Measurements from ENCODE around the gene NELL1.

The NELL1 gene

DNA sequence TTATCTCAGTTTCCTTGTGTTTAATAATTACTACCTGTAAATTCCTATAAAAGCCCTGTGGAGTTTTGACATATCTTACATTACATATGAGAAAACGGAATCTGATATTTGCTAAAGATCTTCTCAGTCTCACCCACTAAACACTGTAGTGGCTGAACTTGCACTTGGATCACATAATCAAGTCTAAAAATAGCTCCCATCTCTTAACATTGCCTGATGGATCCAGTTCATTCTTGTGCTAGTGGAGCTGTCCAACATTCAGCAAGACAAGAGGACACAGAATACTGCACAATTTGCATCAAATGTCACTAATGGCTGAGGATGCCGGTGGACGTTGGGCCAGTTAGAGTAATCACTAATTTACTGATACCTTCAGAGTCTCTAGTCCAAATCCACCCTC, 953.6 kb downstream of the NELL1 start:
- no peak overlapping the region for H3K4me2 ChIP-seq (ENCODE audit: low read length)
- no peaks in the 10 kb centered on the region for H4K20me1 ChIP-seq (ENCODE audit: control insufficient read depth, insufficient read depth, low read depth, low read length)
- H3F3A ChIP-seq (ENCODE audit: control insufficient read depth, insufficient read depth), result no peaks in the 10 kb centered on the region
- no peak overlapping the region for H3K4me3 ChIP-seq (ENCODE audit: low read length)
- H3K79me2 ChIP-seq (ENCODE audit: control insufficient read depth, low read length), result no peaks in the 10 kb centered on the region
- no peak overlapping the region for H3K27ac ChIP-seq (ENCODE audit: low read depth, low read length)
- no peaks in the 10 kb centered on the region for H3K9me3 ChIP-seq (ENCODE audit: control insufficient read depth, insufficient read depth, low read length)
- no peaks in the 10 kb centered on the region for H3K4me1 ChIP-seq (ENCODE audit: control insufficient read depth, low read length)
- H3K36me3 ChIP-seq (ENCODE audit: control insufficient read depth, low read length), result no peaks in the 10 kb centered on the region
- TF ChIP-seq, protein P1, sequence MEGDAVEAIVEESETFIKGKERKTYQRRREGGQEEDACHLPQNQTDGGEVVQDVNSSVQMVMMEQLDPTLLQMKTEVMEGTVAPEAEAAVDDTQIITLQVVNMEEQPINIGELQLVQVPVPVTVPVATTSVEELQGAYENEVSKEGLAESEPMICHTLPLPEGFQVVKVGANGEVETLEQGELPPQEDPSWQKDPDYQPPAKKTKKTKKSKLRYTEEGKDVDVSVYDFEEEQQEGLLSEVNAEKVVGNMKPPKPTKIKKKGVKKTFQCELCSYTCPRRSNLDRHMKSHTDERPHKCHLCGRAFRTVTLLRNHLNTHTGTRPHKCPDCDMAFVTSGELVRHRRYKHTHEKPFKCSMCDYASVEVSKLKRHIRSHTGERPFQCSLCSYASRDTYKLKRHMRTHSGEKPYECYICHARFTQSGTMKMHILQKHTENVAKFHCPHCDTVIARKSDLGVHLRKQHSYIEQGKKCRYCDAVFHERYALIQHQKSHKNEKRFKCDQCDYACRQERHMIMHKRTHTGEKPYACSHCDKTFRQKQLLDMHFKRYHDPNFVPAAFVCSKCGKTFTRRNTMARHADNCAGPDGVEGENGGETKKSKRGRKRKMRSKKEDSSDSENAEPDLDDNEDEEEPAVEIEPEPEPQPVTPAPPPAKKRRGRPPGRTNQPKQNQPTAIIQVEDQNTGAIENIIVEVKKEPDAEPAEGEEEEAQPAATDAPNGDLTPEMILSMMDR (IDR thresholded peaks at IDR 0.05; ENCODE audit: low read depth, low read length, poor library complexity, severe bottlenecking), result no peak
- TF ChIP-seq EZH2phosphoT487 (IDR thresholded peaks at IDR 0.05; ENCODE audit: borderline replicate concordance, low read length), result no peak
- no peaks in the 10 kb centered on the region for H3K27me3 ChIP-seq (ENCODE audit: control insufficient read depth, low read length)
- no peaks in the 10 kb centered on the region for H3K9me2 ChIP-seq (replicated peaks; ENCODE audit: control insufficient read depth, low read length)
